ENCODE results near the gene MAP7D1.

GRCh38 chr1:36164361-36164760 lies 8.4 kb downstream of the MAP7D1 start:
- TF ChIP-seq REST (IDR thresholded peaks at IDR 0.05; ENCODE audit: insufficient read depth in 1 of 2, low read depth in 2 of 2, low read length in 2 of 2) (no peak), POLR2AphosphoS5 (IDR thresholded peaks at IDR 0.05; ENCODE audit: low read depth, low read length) (no peak), SIN3A (IDR thresholded peaks at IDR 0.05; ENCODE audit: borderline replicate concordance, insufficient read depth, low read length) (no peak), TAF1 (IDR thresholded peaks at IDR 0.05; ENCODE audit: borderline replicate concordance, insufficient read depth, low read length) (no peak)

All from PFSK-1 (cell line).